ENCODE data around the gene ZWILCH. TPM values are rescaled to one million over a fixed set of nuclear protein-coding genes. Genes with fewer than 3 reads are reported as not detected.

Gene ZWILCH
- total RNA-seq, 1 experiment from 2014 or later = 51.9 TPM

DNA sequence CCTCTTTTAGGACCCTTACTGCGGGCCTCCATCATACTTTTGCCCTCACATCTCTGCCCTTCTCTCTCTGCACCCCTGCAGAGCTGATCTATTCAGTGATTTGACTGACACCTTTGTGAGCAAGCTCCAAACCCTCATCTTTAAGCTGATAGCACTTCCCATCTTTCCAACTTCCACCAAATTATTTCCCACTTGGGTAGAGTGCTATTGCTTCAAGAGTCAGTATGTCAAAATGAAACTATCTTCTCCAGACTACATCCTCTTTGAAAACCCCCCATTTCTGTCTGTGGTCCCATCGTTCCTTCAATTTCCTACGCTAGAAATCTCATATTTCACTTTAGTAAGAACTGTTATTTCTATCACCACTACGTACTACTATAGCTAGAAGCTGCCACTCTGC is 19.7 kb downstream of the ZWILCH start:
- no peaks in the 10 kb centered on the region for H3K4me1 ChIP-seq (replicated peaks)
- H3K27ac ChIP-seq = no peak overlapping the region
- no peak for DNase-seq (ENCODE audit: low read depth in 1 of 2, low spot score in 2 of 2)
- peaks cover 66% of the 10 kb centered on the region for H3K36me3 ChIP-seq
- no peaks in the 10 kb centered on the region for H3K27me3 ChIP-seq (replicated peaks)
- H3K9me3 ChIP-seq (replicated peaks) = no peaks in the 10 kb centered on the region
- no peak overlapping the region for H3K4me3 ChIP-seq

GRCh38 chr15:66535056-66535455 is 29.9 kb downstream of the ZWILCH start:
- H3K9me3 ChIP-seq (replicated peaks) = no peaks in the 10 kb centered on the region
- H3K27me3 ChIP-seq (replicated peaks) = no peaks in the 10 kb centered on the region
- H3K27ac ChIP-seq = no peak overlapping the region
- peaks cover 78% of the 10 kb centered on the region for H3K36me3 ChIP-seq
- H3K4me1 ChIP-seq (replicated peaks) = no peaks in the 10 kb centered on the region
- no peak for DNase-seq (ENCODE audit: low read depth in 1 of 2, low spot score in 2 of 2)
- H3K4me3 ChIP-seq = no peak overlapping the region

GRCh38 chr15:66542896-66543295 is 37.8 kb downstream of the ZWILCH start:
- H3K9me3 ChIP-seq (replicated peaks) = no peaks in the 10 kb centered on the region
- no peak overlapping the region for H3K4me3 ChIP-seq
- no peaks in the 10 kb centered on the region for H3K4me1 ChIP-seq (replicated peaks)
- H3K36me3 ChIP-seq = peaks cover 46% of the 10 kb centered on the region
- H3K27ac ChIP-seq = no peak overlapping the region
- no peaks in the 10 kb centered on the region for H3K27me3 ChIP-seq (replicated peaks)
- no peak for DNase-seq (ENCODE audit: low read depth in 1 of 2, low spot score in 2 of 2)

- H3K9me3 ChIP-seq (replicated peaks) = no peaks in the 10 kb centered on the region
- H3K4me3 ChIP-seq = no peak overlapping the region
- no peaks in the 10 kb centered on the region for H3K27me3 ChIP-seq (replicated peaks)
- no peak for DNase-seq (ENCODE audit: low read depth in 1 of 2, low spot score in 2 of 2)
- H3K27ac ChIP-seq = no peak overlapping the region
- H3K36me3 ChIP-seq = peaks cover 36% of the 10 kb centered on the region
- no peaks in the 10 kb centered on the region for H3K4me1 ChIP-seq (replicated peaks)
Observed at GRCh38 chr15:66545255-66545654, 40.1 kb downstream of the ZWILCH start.

GRCh38 chr15:66555685-66556084 is 50.6 kb downstream of the ZWILCH start:
- Histone ChIP-seq H3K27ac (no peak overlapping the region), H3K4me3 (no peak overlapping the region), H3K4me1 (replicated peaks) (no peaks in the 10 kb centered on the region), H3K9me3 (replicated peaks) (no peaks in the 10 kb centered on the region), H3K36me3 (peaks cover 3% of the 10 kb centered on the region; the same call in 1 of the 2 replicates), H3K27me3 (replicated peaks) (no peaks in the 10 kb centered on the region)
- DNase-seq (ENCODE audit: low read depth in 1 of 2, low spot score in 2 of 2) = no peak

- H3K4me3 ChIP-seq = no peak overlapping the region
- H3K27ac ChIP-seq = no peak overlapping the region
- DNase-seq (ENCODE audit: low read depth in 1 of 2, low spot score in 2 of 2) = no peak
- H3K36me3 ChIP-seq = no peaks in the 10 kb centered on the region; the same call in 1 of the 2 replicates
- H3K9me3 ChIP-seq (replicated peaks) = no peaks in the 10 kb centered on the region
- H3K4me1 ChIP-seq (replicated peaks) = no peaks in the 10 kb centered on the region
- H3K27me3 ChIP-seq (replicated peaks) = no peaks in the 10 kb centered on the region
Observed at GRCh38 chr15:66558271-66558670, 53.1 kb downstream of the ZWILCH start.

- DNase-seq (ENCODE audit: low read depth in 1 of 2, low spot score in 2 of 2) = no peak
- H3K27me3 ChIP-seq (replicated peaks) = no peaks in the 10 kb centered on the region
Observed at GRCh38 chr15:66560856-66561525, 55.9 kb downstream of the ZWILCH start.

GRCh38 chr15:66563126-66563525 is 58.0 kb downstream of the ZWILCH start:
- peaks cover 21% of the 10 kb centered on the region for H3K4me1 ChIP-seq (replicated peaks)
- H3K36me3 ChIP-seq = no peaks in the 10 kb centered on the region
- H3K27me3 ChIP-seq (replicated peaks) = no peaks in the 10 kb centered on the region
- H3K9me3 ChIP-seq (replicated peaks) = no peaks in the 10 kb centered on the region
- H3K4me3 ChIP-seq = no peak overlapping the region
- no peak overlapping the region for H3K27ac ChIP-seq
- no peak for DNase-seq (ENCODE audit: low read depth in 1 of 2, low spot score in 2 of 2)

More at GRCh38 chr15:66560856-66561525, 55.9 kb downstream of the ZWILCH start:
- Histone ChIP-seq H3K9me3 (replicated peaks) (no peaks in the 10 kb centered on the region), H3K36me3 (no peaks in the 10 kb centered on the region), H3K4me3 (no peak overlapping the region), H3K4me1 (replicated peaks) (peaks cover 8% of the 10 kb centered on the region), H3K27ac (no peak overlapping the region)

DNA sequence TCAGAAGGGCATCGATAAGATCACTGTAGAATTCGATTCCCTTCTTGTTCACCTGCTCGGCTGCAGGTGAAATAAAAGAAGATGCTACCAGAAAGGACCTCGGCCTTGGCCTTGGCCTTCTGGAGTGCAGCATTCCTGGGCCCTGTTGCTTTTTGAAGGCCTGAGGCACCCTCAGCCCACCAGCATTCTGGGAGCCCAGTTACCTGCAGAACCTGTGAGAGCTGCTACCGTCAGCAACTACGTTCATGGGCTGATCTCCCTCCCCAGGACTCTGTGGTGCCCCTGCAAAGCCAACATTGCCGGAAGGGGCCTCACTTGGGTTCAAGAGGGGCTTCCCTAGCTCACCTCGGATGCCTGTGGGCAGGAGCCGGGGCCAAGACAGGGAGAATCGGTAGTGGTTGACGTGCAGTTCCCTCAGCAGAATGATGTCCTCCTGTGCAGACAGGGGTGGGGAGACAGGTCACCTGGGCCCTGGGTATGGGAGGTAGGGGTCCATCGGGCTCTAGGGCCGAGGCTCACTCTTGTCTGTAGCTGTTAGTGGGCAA is 58.5 kb downstream of the ZWILCH start:
- no peaks in the 10 kb centered on the region for H3K36me3 ChIP-seq
- peaks cover 21% of the 10 kb centered on the region for H3K4me1 ChIP-seq (replicated peaks)
- no peaks in the 10 kb centered on the region for H3K9me3 ChIP-seq (replicated peaks)
- DNase-seq (ENCODE audit: low read depth in 1 of 2, low spot score in 2 of 2) = no peak
- H3K27ac ChIP-seq = no peak overlapping the region
- H3K4me3 ChIP-seq = no peak overlapping the region
- H3K27me3 ChIP-seq (replicated peaks) = no peaks in the 10 kb centered on the region

- no peaks in the 10 kb centered on the region for H3K9me3 ChIP-seq (replicated peaks)
- no peaks in the 10 kb centered on the region for H3K36me3 ChIP-seq
- DNase-seq (ENCODE audit: low read depth in 1 of 2, low spot score in 2 of 2) = no peak
- peaks cover 21% of the 10 kb centered on the region for H3K4me1 ChIP-seq (replicated peaks)
- no peak overlapping the region for H3K27ac ChIP-seq
- no peak overlapping the region for H3K4me3 ChIP-seq
- no peaks in the 10 kb centered on the region for H3K27me3 ChIP-seq (replicated peaks)
Observed at GRCh38 chr15:66564136-66565041, 59.3 kb downstream of the ZWILCH start.

GRCh38 chr15:66565141-66565641 is 60.1 kb downstream of the ZWILCH start:
- Histone ChIP-seq H3K4me1 (replicated peaks) (peaks cover 21% of the 10 kb centered on the region), H3K27ac (peak overlapping the region; percentile 47; the same call in 1 of the 2 replicates), H3K4me3 (no peak overlapping the region), H3K36me3 (no peaks in the 10 kb centered on the region), H3K9me3 (replicated peaks) (no peaks in the 10 kb centered on the region), H3K27me3 (replicated peaks) (no peaks in the 10 kb centered on the region)
- no peak for DNase-seq (ENCODE audit: low read depth in 1 of 2, low spot score in 2 of 2)

DNA sequence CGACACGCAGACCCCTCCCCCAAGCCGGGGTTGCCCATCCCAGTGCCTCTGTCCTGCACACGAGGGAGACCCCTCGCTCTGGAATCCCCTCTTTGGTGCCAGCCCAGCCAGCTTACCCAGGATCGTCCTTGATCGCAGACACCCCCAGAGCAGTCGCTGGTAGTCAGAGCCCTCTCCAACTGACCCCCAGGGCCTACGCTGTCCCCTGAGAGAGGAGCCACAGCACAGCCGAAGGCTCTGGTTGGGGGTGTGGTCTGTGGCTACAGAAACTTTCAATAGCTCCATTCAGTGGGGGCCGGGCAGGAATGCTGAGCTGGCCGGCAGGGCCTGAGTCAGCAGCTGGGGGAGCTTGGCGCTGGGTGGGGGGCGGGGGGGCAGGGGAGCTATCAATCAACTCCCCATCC is 60.6 kb downstream of the ZWILCH start, which contains the start of gene LCTL:
Gene LCTL, minus strand, starts transcription at position 258 of the 404 bp plus-strand sequence. CDS start 633 bp downstream, outside the sequence.
- peak within 1 kb of the TSS; percentile 47 for H3K27ac ChIP-seq
- peaks cover 21% of the 10 kb centered on the region for H3K4me1 ChIP-seq (replicated peaks)
- no peaks in the 10 kb centered on the region for H3K27me3 ChIP-seq (replicated peaks)
- peak; percentile 38 to 80 for DNase-seq (ENCODE audit: low read depth in 1 of 2, low spot score in 2 of 2)
- no peaks in the 10 kb centered on the region for H3K36me3 ChIP-seq
- no peak within 1 kb of the TSS for H3K4me3 ChIP-seq
- no peaks in the 10 kb centered on the region for H3K9me3 ChIP-seq (replicated peaks)

GRCh38 chr15:66566963-66567531 is 61.9 kb downstream of the ZWILCH start:
- no peaks in the 10 kb centered on the region for H3K9me3 ChIP-seq (replicated peaks)
- no peaks in the 10 kb centered on the region for H3K27me3 ChIP-seq (replicated peaks)
- no peaks in the 10 kb centered on the region for H3K36me3 ChIP-seq
- H3K4me3 ChIP-seq = no peak overlapping the region
- no peak overlapping the region for H3K27ac ChIP-seq
- DNase-seq (ENCODE audit: low read depth in 1 of 2, low spot score in 2 of 2) = peak; percentile 75 to 85
- peaks cover 21% of the 10 kb centered on the region for H3K4me1 ChIP-seq (replicated peaks)

Data from SJSA1 (cell line).